HG03342 (cell line): ENCODE data around the gene NAA35.
"Not testable (repeated sequence)": the region's sequence is repeated elsewhere in the genome, so short reads cannot be mapped to it uniquely, and the experiment has no call there.

ENCODE experiments used
- ATAC-seq: cut with Tn5 transposase; IDR thresholded peaks from one replicate; pipeline ENCODE4 v1.9.1; 2021; ENCODE audit warnings: mild to moderate bottlenecking, moderate library complexity; ENCODE audit not compliant: unreplicated experiment

Gene NAA35

DNA sequence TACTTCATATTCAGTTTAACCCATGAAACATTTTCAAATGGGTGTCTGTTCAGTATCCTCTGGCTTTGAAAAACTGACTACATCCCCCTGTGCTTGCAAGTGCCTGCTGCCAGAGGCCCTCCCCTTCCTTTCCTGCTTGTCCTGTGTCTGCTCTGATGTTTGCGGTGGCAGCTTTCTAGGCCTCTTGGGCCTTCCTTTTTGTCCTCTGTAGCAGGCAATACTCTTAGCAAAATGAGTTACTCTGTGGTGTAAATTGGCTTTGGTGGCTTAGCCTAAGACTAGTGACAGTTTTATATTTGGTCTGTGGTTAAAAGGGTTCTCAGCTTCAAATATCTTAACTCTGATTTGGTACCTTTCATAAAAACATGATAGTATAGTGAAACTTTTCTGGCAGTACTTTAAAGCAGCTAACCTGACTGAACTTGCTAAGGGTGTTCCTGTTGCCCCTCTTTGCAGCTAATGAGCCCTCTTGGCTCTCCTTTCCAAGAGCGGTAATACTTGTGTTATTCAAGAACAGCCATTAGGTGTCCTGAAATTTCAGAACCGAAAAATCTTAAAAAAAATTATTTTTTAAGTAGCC, 81.8 kb downstream of the NAA35 start:
- no peak for ATAC-seq

- ATAC-seq: no peak
Measured at GRCh38 chr9:86027767-86028166, 86.8 kb downstream of the NAA35 start.

GRCh38 chr9:86034863-86035734, 94.2 kb downstream of the NAA35 start:
- no peak for ATAC-seq

DNA sequence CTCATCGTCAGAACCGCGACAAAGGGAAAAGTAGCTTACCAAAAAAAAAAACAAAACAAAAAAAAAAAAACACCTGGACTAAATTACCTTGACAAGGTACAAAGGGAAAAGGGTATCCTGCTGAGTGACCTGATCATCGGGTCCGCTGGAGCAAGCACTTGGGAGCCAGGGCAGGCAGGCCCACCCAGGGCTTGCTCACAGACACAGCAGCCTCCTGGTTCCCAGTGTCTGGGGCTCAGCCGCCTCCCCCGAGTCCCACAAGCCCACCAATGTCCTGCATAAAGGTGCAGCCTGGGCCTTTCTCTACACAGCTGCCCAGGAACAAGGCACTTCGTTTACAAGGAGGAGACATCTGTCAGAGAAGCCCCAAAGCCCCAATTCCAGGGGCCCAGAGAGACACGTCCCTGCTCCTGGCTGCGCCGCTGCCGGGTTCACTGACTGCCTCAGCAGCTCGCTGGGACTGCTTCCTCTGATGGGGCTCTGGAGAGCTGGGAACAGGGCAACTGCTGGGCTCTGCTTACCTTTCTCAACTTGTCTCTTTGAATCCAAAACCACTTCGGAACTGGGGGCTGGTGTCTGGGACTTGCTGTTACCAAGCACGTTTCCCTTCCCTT, 95.0 kb downstream of the NAA35 start:
- no peak for ATAC-seq

DNA sequence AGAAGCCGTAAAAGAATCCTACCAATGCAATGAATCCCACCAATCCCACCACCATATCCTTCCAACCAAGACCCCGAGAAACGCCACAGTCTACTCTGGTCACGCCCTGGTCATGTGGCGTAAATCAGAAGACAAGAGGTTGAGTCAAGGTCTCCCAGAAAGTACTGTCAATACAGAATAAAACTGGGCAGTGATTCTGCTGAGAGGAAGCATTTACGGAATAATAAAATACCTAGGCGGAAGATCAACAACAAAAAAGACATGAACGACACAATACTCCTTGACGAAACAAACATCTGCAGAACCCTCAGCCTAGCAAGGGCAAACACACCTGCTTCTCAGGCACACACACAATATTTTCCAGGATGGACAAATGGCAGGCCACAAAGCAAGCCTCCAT, 95.6 kb downstream of the NAA35 start:
- no peak for ATAC-seq

- no peak for ATAC-seq
Measured at GRCh38 chr9:86039991-86040860, 99.3 kb downstream of the NAA35 start.

DNA sequence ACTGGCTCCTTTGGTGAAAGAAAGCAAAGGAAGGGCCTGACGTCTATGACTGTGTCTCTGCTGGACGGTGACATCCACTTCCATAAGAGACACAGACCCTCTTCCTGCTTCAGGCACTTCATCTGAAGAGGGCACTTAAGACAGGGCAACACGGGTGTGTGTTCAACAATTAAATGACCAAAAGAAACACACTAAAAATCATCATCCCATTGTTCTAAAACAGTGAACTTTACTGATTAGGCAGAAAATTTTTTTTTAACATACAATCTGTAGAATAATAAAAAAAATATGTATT, 99.9 kb downstream of the NAA35 start:
- ATAC-seq: no peak

GRCh38 chr9:86041311-86041741, 100.4 kb downstream of the NAA35 start:
- no peak for ATAC-seq

DNA sequence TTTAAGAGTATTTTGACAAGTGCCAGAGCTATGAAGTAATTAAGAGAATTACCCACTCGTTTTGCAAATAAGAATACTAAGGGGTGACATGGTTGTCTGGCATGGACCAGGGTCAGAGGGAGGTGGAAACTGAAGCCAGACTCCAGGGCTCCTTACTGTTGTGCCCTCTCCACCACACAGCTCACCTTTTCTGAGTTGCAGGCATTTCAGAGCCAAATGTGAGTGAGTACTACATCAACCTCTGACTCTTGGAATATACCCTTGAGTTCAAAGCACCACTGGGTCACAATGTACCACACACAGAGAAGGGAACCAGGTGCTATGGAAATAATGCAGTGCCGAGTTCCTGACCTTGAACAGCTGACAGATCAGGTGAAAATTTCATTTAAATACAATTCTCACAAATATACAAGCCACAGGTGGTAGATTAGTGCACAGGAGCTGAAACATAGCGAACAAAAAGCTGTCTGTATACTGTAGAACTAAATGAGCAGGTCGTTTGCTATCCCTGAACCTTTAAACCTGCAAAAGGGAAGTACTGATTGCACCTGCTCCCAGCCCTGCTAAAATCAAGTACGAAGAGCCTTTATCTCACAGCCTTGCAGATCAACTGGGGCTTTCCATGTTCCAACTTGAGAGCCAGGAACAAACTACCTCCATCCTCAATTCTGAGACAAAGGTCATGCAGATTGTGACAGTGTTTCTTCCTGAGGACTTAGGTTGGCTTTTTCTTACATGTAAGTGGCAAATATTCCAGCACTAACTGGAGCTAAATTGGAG, 101.4 kb downstream of the NAA35 start:
- no peak for ATAC-seq

- ATAC-seq: no peak
Measured at GRCh38 chr9:86043586-86043985, 102.6 kb downstream of the NAA35 start.

GRCh38 chr9:86043999-86044398, 103.1 kb downstream of the NAA35 start:
- no peak for ATAC-seq

DNA sequence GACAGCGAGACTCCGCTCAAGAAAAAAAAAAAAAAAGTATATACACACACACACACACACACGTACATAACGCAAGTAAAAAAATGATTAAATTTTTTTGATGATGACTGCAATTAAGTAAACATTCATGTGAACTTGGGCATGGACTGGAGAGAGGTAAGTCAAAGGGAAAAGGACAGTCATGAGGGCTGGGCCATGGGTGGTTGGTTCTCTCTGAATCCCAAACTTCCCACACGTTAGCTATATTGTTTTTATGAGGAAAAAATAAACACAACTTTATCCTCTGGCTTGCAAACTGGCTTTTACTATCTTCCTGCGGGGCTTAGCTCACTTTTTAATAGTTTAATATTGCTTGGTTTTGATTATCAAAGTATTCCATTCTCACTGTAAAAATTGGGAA, 104.7 kb downstream of the NAA35 start:
- no peak for ATAC-seq

DNA sequence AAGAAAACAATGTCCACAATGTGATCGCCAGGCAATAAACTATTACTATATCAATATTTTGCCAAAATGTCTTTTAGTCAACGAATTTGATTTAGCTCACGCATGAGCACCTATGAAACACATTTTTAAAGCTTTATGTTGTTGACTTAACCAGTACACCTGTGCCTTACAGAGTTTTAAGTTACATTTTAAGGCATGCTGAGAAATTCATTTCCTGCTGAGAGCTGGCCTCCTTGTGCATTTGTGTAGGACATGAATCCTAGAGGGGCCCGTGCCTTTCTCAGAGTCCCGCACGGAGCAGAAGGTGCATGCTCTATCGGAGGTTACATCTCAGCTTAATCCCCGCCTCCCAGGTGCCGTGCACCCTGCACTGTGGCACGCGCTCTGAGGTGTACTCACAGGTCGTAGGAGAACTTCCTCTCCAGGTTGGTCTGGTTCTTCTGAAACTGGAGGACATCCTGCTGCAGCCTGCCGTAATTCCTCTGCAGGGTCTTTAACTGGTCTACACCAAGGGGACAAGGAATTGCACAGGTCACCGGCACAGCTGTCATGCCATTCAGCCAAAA, 105.2 kb downstream of the NAA35 start:
- no peak for ATAC-seq

DNA sequence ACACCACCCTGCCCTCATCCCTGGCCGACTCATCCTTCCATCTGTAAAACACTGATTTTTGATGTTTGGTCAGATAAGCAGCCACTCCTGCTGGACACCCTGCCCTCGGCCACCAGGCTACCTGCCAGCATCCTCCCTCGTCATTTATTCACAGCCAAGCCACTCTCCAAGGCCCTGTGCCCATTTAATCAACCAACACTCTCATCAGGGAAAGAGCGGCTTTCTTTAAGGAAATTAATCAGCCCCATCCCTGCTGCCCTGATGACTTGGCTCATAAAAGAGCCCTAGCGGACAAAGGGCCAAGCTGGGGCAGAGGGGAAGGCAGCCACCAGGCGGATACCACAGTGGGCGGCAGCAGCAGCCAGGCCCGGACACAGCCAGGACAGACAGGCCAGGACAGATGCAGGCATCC, 106.0 kb downstream of the NAA35 start:
- no peak for ATAC-seq

- no peak for ATAC-seq
Measured at GRCh38 chr9:86047361-86047760, 106.4 kb downstream of the NAA35 start.

GRCh38 chr9:86048018-86048742, 107.2 kb downstream of the NAA35 start:
- ATAC-seq: not testable (repeated sequence)

DNA sequence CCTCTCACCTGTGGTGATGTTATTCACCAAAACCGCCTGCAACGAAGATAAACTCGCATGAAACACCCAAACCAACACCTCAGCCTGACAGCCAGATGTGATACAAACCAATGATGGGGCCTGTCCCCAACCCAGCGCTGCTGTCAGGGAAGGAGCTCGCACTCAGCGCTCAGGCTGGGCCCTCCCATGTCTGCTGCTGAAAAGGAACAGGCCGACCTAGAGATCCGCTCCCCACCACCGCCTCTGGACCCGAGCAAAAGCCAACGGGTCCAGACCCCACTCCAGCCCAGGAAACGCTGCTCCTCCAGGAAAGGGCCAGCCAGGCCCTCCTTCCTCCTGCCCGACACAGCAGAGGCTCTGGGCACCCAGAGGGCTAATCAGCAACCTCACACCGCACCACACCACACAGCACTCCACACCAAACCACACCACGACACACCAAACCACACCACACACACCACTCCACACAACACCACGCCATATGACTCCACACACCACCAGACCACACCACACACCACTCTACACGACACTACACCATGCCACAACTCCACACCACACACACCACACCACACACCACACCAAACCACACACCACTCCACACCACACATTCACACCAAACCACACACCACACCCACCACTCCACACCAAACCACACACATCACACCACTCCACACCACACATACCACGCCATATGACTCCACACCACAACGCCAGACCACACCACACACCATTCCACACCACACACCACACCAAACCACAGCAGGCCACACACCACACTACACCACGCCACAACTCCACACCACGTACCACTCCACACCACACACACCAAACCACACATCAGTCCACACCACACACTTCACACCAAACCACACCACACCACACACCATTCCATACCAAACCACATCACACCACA, 111.9 kb downstream of the NAA35 start:
- no peak for ATAC-seq

DNA sequence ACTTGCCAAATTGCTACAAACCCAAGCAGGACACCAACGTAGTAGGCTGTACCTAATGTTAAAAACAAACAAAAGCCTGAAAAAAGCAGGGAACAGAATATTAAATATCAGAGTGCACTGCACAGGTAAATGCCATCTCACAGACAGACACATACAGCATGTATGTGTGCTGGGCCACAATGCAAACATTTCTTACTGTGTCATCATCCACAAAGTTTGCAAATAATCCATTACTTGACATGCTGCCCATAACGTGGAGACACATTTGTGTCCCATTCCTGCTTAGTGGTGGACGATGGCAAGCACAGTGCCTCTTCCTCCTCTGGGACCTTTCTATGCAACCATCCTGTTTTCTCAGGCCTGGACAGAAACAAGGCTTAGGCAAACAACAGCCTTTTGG, 113.7 kb downstream of the NAA35 start:
- no peak for ATAC-seq

- ATAC-seq: no peak
Measured at GRCh38 chr9:86057491-86057890, 116.5 kb downstream of the NAA35 start.
